HG03064 (cell line): ENCODE results near the gene ZBTB20.
"Not testable (repeated sequence)": the region's sequence is repeated elsewhere in the genome, so short reads cannot be mapped to it uniquely, and the experiment has no call there.

Experiments used
- ATAC-seq: cut with Tn5 transposase; IDR thresholded peaks from one replicate; pipeline ENCODE4 v1.9.1; 2021; ENCODE audit warnings: low read depth; ENCODE audit not compliant: unreplicated experiment

The ZBTB20 gene

GRCh38 chr3:114694251-114694650 lies 452.8 kb downstream of the ZBTB20 start:
- no peak for ATAC-seq

GRCh38 chr3:114691871-114692270 lies 455.2 kb downstream of the ZBTB20 start:
- ATAC-seq, result no peak

- ATAC-seq, result no peak
Measured at GRCh38 chr3:114690911-114691310, 456.2 kb downstream of the ZBTB20 start.

- no peak for ATAC-seq
Measured at GRCh38 chr3:114687151-114687550, 459.9 kb downstream of the ZBTB20 start.

- ATAC-seq, result no peak
Measured at GRCh38 chr3:114686621-114687020, 460.5 kb downstream of the ZBTB20 start.

- no peak for ATAC-seq
Measured at GRCh38 chr3:114685161-114685560, 461.9 kb downstream of the ZBTB20 start.

- no peak for ATAC-seq
Measured at GRCh38 chr3:114680299-114680698, 466.8 kb downstream of the ZBTB20 start.

- not testable (repeated sequence) for ATAC-seq
Measured at GRCh38 chr3:114679773-114680172, 467.3 kb downstream of the ZBTB20 start.

GRCh38 chr3:114675104-114675503 lies 472.0 kb downstream of the ZBTB20 start:
- no peak for ATAC-seq

- ATAC-seq, result no peak
Measured at GRCh38 chr3:114674036-114674435, 473.1 kb downstream of the ZBTB20 start.

- no peak for ATAC-seq
Measured at GRCh38 chr3:114673481-114673880, 473.6 kb downstream of the ZBTB20 start.

- no peak for ATAC-seq
Measured at GRCh38 chr3:114672692-114673447, 474.2 kb downstream of the ZBTB20 start.

GRCh38 chr3:114671741-114672510 lies 475.2 kb downstream of the ZBTB20 start:
- no peak for ATAC-seq

- ATAC-seq, result no peak
Measured at GRCh38 chr3:114669614-114670013, 477.5 kb downstream of the ZBTB20 start.

- no peak for ATAC-seq
Measured at GRCh38 chr3:114668099-114668498, 479.0 kb downstream of the ZBTB20 start.

- ATAC-seq, result no peak
Measured at GRCh38 chr3:114666623-114667022, 480.5 kb downstream of the ZBTB20 start.

GRCh38 chr3:114664006-114664405 lies 483.1 kb downstream of the ZBTB20 start:
- ATAC-seq, result no peak

- ATAC-seq, result no peak
Measured at GRCh38 chr3:114660808-114661207, 486.3 kb downstream of the ZBTB20 start.

GRCh38 chr3:114660124-114660523 lies 487.0 kb downstream of the ZBTB20 start:
- ATAC-seq, result no peak

GRCh38 chr3:114659109-114660061 lies 487.7 kb downstream of the ZBTB20 start:
- ATAC-seq, result no peak

- ATAC-seq, result no peak
Measured at GRCh38 chr3:114651555-114651954, 495.5 kb downstream of the ZBTB20 start.
